CD4-positive, alpha-beta T cell (primary cell): ENCODE measurements around the gene GUCD1. TPM values are rescaled to one million over a fixed set of nuclear protein-coding genes. Genes with fewer than 3 reads are reported as not detected.

ENCODE experiments used
- ATAC-seq: fragments of 200-7000 bp; cut with Tn5 transposase; one replicate; pipeline ENCODE4 v1.10.0; 2022; ENCODE audit warnings: mild to moderate bottlenecking; ENCODE audit not compliant: poor library complexity
- CTCF ChIA-PET: fragments of 350-600 bp; sonication (Branson Sonifier 250); formaldehyde crosslinking; loops from one replicate; lab custom pipeline; 2021; ENCODE audit warnings: antibody characterized with exemption, inconsistent platforms; lab: Charles Lee
- POLR2A ChIA-PET: fragments of 350-600 bp; sonication (Branson Sonifier 250); formaldehyde crosslinking; loops from one replicate; lab custom pipeline; 2021; ENCODE audit warnings: antibody characterized with exemption, inconsistent platforms; lab: Charles Lee
- DNase-seq, 14 experiments: peaks; one replicate each; pipeline ENCODE4 v3.0.0-alpha.2; 2013 to 2020; ENCODE audit warnings: mixed read lengths in 2 of 14
- H3K27ac ChIP-seq, 2 donors: one replicate each; pipeline versions ENCODE4 v1.5.1 to v1.7.0; 2013; ENCODE audit warnings: low read length in 2 of 2, low read depth in 1 of 2, mild to moderate bottlenecking in 1 of 2
- H3K27me3 ChIP-seq, 2 experiments: 1 replicate in 1 of 2; 2 replicates in 1 of 2; pipeline versions ENCODE4 v1.6.1 to v1.7.0; 2013; ENCODE audit warnings: low read length in 2 of 2, control low read depth in 1 of 2, mild to moderate bottlenecking in 1 of 2, moderate library complexity in 1 of 2; ENCODE audit not compliant: insufficient read depth in 2 of 2, control insufficient read depth in 1 of 2
- H3K36me3 ChIP-seq: one replicate; pipeline ENCODE4 v1.6.1; 2013; ENCODE audit warnings: low read length, control low read depth; ENCODE audit not compliant: insufficient read depth
- H3K4me1 ChIP-seq: one replicate; pipeline ENCODE4 v1.6.1; 2013; ENCODE audit warnings: low read length, control low read depth; ENCODE audit not compliant: insufficient read depth
- H3K4me3 ChIP-seq: one replicate; pipeline ENCODE4 v1.5.1; 2013; ENCODE audit warnings: mild to moderate bottlenecking, low read length, moderate library complexity
- H3K9me3 ChIP-seq, 2 experiments: 1 replicate in 1 of 2; 2 replicates in 1 of 2; pipeline versions ENCODE4 v1.6.1 to v1.7.0; 2013; ENCODE audit warnings: low read length in 2 of 2, mild to moderate bottlenecking in 2 of 2, control low read depth in 1 of 2, moderate library complexity in 1 of 2; ENCODE audit not compliant: control insufficient read depth in 1 of 2, insufficient read depth in 1 of 2
- H3K27ac Mint-ChIP-seq: one replicate; pipeline ENCODE4 v1.8.0; 2020; ENCODE audit warnings: mixed read lengths
- H3K27me3 Mint-ChIP-seq: one replicate; pipeline ENCODE4 v1.8.0; 2021; ENCODE audit warnings: mixed read lengths
- H3K36me3 Mint-ChIP-seq: one replicate; pipeline ENCODE4 v1.8.0; 2021; ENCODE audit warnings: low read depth, mixed read lengths
- H3K4me1 Mint-ChIP-seq: one replicate; pipeline ENCODE4 v1.8.0; 2021; ENCODE audit warnings: low read depth, mixed read lengths
- H3K4me3 Mint-ChIP-seq: one replicate; pipeline ENCODE4 v1.8.0; 2020; ENCODE audit warnings: mild to moderate bottlenecking, mixed read lengths
- H3K9me3 Mint-ChIP-seq: one replicate; pipeline ENCODE4 v1.8.0; 2020; ENCODE audit warnings: mixed read lengths
- intact Hi-C, 2 experiments: fragments of 100-400 bp; cut with DNase I in 1 of 2; cut with micrococcal nuclease in 1 of 2; formaldehyde crosslinking; loops; one replicate each; pipeline versions ENCODE4 v1.15.1 to v1.9.0; 2023 to 2025; cut with DNase I, micrococcal nuclease
- total RNA-seq, 174 experiments: library from RNA in 2 of 174; stranded (reverse) in 2 of 174; gene quantifications; one replicate each; pipeline ENCODE4 v1.2.3 and lab custom pipeline; 2021 to 2026
- TF ChIP-seq, protein P1 (sequence below): fragments of 200-600 bp; IDR thresholded peaks from one replicate; pipeline ENCODE4 v1.8.0; 2022; ENCODE audit warnings: antibody characterized with exemption, mild to moderate bottlenecking

GUCD1 gene
- total RNA-seq, 2 experiments from 2014 or later = 60.9 to 68.3 TPM

DNA sequence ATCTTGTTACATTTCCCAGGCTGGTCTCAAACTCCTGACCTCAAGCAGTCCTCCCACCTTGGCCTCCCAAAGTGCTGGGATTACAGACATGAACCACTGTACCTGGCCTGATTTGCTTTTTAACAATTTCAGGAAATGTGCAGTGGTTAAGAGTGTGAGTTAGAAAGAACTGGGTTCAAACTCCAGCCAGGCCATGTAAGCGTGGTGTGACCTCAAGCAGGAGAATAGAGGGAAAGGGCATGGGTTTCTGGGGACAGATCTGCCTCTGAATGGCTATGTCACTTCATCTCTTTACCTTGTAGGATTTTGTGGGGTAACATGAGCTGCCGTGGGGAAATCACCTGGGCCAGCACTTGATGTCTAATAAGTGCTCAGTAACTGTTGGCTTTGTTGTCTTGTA, 10.1 kb upstream of the GUCD1 start:
- H3K4me3 Mint-ChIP-seq = no peak overlapping the region
- H3K27me3 ChIP-seq = no peaks in the 10 kb centered on the region
- intact Hi-C loops = no loop called here
- H3K27ac ChIP-seq = no peak overlapping the region
- H3K9me3 Mint-ChIP-seq = no peaks in the 10 kb centered on the region
- POLR2A ChIA-PET = no interaction called here
- TF ChIP-seq, protein P1, sequence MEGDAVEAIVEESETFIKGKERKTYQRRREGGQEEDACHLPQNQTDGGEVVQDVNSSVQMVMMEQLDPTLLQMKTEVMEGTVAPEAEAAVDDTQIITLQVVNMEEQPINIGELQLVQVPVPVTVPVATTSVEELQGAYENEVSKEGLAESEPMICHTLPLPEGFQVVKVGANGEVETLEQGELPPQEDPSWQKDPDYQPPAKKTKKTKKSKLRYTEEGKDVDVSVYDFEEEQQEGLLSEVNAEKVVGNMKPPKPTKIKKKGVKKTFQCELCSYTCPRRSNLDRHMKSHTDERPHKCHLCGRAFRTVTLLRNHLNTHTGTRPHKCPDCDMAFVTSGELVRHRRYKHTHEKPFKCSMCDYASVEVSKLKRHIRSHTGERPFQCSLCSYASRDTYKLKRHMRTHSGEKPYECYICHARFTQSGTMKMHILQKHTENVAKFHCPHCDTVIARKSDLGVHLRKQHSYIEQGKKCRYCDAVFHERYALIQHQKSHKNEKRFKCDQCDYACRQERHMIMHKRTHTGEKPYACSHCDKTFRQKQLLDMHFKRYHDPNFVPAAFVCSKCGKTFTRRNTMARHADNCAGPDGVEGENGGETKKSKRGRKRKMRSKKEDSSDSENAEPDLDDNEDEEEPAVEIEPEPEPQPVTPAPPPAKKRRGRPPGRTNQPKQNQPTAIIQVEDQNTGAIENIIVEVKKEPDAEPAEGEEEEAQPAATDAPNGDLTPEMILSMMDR = no peak
- H3K36me3 Mint-ChIP-seq = peaks cover 81% of the 10 kb centered on the region
- no peak overlapping the region for H3K27ac Mint-ChIP-seq
- H3K4me1 ChIP-seq = peaks cover 46% of the 10 kb centered on the region
- H3K4me1 Mint-ChIP-seq = peaks cover 47% of the 10 kb centered on the region
- no peak overlapping the region for H3K4me3 ChIP-seq
- H3K36me3 ChIP-seq = peaks cover 70% of the 10 kb centered on the region
- CTCF ChIA-PET = interaction anchor here (0.6 to 1.7 kb wide), 2 partner anchors 12 to 13 kb away, joined by 3 read pairs; no protein-coding TSS in a partner anchor
- H3K27me3 Mint-ChIP-seq = no peaks in the 10 kb centered on the region
- H3K9me3 ChIP-seq = no peaks in the 10 kb centered on the region
- ATAC-seq (no peak), DNase-seq (no peak)

DNA sequence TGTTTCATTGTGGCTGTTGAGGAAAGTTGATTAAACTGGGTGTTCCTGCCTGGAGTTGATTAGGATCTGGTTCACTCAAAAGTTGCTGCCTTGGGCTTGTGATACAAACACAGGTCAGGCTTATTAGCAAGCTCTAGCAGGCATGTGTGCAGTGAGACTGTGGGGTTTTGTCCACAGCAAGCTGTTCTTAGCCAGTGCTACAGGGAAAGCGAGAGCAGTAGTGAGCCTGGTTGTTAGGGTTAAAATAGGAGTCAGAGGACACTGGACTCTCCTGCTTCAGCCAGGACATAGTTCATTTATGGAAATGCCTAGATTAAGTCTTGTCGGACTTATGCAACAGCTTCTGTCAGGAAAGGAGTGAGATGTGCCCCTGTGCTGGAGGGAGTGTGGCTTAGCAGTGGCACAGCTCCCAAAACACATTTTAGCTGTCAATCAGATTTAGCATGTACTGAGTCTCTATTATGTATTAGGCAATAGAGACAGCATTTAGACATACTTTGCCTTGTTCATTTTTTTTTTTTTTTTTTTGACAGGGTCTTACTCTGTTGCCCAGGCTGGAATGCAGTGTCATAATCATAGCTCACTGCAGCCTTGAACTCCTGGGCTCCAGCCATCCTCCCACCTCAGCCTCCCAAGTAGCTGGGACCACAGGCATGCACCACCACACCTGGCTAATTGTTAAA, 9.6 kb upstream of the GUCD1 start:
- H3K4me1 Mint-ChIP-seq = peaks cover 52% of the 10 kb centered on the region
- no peaks in the 10 kb centered on the region for H3K27me3 Mint-ChIP-seq
- ATAC-seq = no peak
- ChIA-PET CTCF (interaction anchor here (0.6 kb wide), 1 partner anchor 11 kb away, joined by 3 read pairs; no protein-coding TSS in a partner anchor), POLR2A (no interaction called here)
- Histone ChIP-seq H3K4me3 (no peak overlapping the region), H3K9me3 (no peaks in the 10 kb centered on the region), H3K27ac (no peak overlapping the region), H3K27me3 (no peaks in the 10 kb centered on the region), H3K4me1 (peaks cover 48% of the 10 kb centered on the region), H3K36me3 (peaks cover 68% of the 10 kb centered on the region)
- intact Hi-C loops = no loop called here
- no peak overlapping the region for H3K4me3 Mint-ChIP-seq
- TF ChIP-seq, protein P1 = no peak
- no peaks in the 10 kb centered on the region for H3K9me3 Mint-ChIP-seq
- H3K36me3 Mint-ChIP-seq = peaks cover 80% of the 10 kb centered on the region
- DNase-seq = no peak
- peak overlapping the region; percentile 81 for H3K27ac Mint-ChIP-seq

DNA sequence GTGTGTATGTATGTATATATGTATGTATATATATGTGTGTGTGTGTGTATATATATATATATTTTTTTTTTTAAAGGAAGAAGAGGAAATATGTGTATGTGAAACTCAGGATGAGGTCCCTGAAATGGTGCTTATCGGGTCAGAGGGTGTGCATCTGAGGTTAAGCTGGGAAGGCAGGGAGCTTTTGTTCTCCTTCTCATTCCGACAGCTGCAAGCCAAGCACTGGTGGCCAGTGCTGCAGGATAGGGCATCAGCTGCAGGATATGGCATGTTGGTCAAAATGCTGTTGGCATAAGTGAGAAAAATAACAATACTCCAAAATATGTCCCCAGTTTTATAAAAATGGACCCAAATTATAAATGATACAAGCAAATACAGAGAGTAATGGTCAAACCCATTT, 8.3 kb upstream of the GUCD1 start:
- TF ChIP-seq, protein P1 = no peak
- peaks cover 84% of the 10 kb centered on the region for H3K36me3 Mint-ChIP-seq
- no peak overlapping the region for H3K4me3 Mint-ChIP-seq
- H3K27me3 ChIP-seq = no peaks in the 10 kb centered on the region
- no peaks in the 10 kb centered on the region for H3K9me3 ChIP-seq
- ChIA-PET CTCF (no interaction called here), POLR2A (no interaction called here)
- H3K27ac ChIP-seq = no peak overlapping the region
- no peak for DNase-seq
- no peak overlapping the region for H3K4me3 ChIP-seq
- H3K27me3 Mint-ChIP-seq = no peaks in the 10 kb centered on the region
- no peak overlapping the region for H3K27ac Mint-ChIP-seq
- intact Hi-C loops = no loop called here
- H3K4me1 Mint-ChIP-seq = peaks cover 65% of the 10 kb centered on the region
- no peaks in the 10 kb centered on the region for H3K9me3 Mint-ChIP-seq
- peaks cover 57% of the 10 kb centered on the region for H3K4me1 ChIP-seq
- peaks cover 70% of the 10 kb centered on the region for H3K36me3 ChIP-seq
- ATAC-seq = no peak
